ENCODE data around the gene ATP2A1.
"Not testable (repeated sequence)": the region's sequence is repeated elsewhere in the genome, so short reads cannot be mapped to it uniquely, and the experiment has no call there.

Gene ATP2A1

DNA sequence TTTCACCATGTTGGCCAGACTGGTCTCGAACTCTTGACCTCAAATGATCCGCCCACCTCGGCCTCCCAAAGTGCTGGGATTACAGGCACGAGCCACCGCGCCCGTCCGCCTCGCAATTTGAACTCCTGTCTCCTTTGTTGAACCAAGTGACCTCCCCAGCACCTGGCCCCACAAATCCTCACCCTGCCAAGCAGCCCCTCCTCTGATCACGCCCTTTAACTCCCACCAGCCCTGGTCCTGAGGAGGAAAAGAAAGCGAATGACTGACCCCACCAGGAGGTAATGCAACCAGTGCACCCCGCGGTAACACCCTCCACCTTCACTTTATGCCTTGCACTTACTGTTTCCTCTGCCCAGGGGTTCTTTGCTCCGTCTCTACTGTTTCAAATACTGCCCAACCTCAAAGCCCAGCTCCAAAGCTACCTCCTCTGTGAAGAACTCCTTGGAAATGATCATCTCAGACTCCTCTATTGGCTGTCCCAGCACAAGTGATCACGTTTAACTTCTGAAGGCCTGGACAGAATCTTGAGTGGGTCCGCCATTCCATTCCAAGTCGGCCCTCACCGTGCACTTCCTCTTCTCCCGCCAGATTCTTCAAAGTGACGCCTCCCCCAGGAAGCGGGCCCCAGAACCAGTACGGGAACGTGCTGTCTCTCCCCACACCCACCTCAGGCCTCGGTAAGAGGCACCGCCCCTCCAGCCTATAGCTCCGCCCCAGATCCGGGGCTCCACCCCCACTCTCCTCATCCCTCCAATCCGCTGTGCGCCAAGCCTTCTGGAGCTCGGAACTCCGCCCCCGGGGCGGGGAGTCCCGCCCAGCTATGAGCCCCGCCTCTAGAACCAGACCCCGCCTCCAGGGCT, 57.9 kb downstream of the ATP2A1 start:
- DNase-seq (ENCODE audit: low read depth in 2 of 2): peak; percentile 66 to 79

DNA sequence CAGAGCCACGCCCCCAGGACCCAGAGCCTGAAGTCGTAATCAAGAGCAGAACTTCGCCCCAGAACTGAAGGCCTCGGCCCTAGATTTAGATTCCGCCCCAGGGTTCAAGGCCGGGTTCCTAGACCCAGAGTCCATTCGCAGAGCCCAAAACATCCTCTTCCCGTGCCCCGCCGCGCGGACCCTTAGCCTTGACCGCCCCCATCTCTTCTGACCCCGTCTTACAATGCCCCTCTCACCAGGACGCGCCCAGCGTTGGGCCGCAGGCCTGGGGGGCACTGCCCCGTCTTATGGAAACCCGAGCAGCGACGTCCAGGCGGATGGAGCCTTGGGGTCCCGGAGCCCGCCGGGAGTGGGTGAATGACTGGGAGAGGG, 58.5 kb downstream of the ATP2A1 start:
- DNase-seq (ENCODE audit: low read depth in 2 of 2): no peak

DNA sequence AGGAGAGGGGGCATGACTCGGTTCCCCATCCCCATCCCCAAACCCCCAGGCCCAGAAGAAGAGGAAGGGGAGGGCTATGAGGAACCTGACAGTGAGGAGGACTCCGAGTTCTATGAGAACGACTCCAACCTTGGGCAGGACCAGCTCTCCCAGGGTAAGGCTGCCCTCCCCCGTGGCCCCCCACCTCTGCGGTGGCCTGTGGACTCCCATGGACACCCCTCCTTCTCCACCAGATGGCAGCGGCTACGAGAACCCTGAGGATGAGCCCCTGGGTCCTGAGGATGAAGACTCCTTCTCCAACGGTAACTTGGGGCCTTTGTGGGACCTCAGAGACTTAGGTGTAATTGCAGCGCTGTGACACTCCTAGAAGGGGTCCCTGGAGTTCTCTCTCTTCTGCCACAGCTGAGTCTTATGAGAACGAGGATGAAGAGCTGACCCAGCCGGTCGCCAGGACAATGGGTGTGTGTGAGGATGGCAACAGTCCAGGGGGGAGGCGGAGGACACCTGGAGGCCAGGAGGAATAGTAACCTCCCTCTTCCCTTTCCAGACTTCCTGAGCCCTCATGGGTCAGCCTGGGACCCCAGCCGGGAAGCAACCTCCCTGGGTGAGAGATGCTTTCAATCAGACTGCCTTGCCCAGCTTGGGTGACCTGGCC, 59.1 kb downstream of the ATP2A1 start:
- no peak for DNase-seq (ENCODE audit: low read depth in 2 of 2)

DNA sequence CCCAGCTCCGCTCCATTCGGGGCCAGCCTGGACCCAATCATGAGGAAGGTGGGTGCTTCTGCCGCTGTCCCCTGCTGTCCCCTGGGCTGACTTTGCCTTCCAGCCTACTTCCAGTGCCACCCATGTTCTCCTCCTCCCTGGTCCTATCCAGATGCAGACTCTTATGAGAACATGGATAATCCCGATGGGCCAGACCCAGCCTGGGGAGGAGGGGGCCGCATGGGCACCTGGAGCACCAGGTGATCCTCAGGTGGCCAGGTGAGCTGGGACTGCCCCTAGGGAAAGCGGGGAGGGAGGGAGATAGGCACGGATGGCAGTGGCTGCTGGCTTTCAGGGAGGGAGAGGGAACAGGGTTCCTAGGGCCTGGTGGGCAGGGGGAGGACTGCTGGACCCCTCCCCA, 60.4 kb downstream of the ATP2A1 start:
- DNase-seq (ENCODE audit: low read depth in 2 of 2): no peak

DNA sequence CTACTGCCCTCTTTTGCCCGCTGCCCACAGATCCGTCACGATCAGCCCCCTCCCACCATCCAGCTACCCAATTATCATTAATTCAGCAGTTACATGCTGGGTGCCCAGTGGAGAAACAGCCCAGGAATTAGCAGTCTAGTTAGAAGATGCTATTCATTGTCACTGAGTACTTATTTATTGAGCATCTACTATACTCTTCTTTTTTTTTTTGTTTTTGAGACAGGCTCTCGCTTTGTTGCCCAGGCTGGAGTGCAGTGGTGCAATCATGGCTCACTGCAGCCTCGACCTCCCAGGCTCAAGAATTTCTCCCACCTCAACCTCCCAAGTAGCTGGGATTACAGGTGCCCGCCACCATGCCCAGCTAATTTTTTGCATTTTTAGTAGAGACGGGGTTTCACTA, 61.5 kb downstream of the ATP2A1 start:
- DNase-seq (ENCODE audit: low read depth in 2 of 2): not testable (repeated sequence)

DNA sequence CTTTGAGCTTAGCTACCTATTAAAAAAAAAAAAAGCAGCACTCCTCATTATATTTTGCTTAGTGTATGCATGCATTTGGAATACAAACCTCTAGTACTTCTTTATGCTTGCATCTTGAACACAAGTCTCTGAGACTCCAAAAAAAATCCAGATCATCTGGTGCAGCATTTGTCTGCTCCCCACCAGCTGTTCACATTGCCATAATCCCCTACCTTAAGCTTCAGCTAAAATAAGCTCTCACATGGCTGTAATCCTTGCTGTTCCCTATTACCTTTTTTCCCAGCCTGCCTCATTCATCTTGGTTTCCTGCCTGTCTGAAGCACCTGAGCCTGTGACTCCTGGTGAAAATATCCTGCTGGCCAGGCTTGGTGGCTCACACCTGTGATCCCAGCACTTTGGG, 65.0 kb downstream of the ATP2A1 start:
- no peak for DNase-seq (ENCODE audit: low read depth in 2 of 2)

DNA sequence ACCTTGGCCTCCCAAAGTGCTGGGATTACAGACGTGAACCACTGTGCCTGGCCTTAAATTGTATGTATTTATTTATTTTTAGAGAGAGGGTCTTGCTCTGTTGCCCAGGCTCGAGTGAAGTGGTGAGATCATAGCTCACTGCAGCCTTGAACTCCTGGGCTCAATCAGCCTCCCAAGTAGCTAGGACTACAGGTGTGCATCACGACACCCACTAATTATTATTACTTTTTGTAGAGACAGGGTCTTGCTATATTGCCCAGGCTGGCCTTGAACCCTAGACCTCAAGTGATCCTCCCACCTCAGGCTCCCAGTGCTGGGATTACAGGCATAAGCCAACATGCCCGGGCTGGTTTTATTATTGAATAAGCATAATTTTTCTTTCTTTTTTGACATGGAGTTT, 68.4 kb downstream of the ATP2A1 start:
- DNase-seq (ENCODE audit: low read depth in 2 of 2): no peak

DNA sequence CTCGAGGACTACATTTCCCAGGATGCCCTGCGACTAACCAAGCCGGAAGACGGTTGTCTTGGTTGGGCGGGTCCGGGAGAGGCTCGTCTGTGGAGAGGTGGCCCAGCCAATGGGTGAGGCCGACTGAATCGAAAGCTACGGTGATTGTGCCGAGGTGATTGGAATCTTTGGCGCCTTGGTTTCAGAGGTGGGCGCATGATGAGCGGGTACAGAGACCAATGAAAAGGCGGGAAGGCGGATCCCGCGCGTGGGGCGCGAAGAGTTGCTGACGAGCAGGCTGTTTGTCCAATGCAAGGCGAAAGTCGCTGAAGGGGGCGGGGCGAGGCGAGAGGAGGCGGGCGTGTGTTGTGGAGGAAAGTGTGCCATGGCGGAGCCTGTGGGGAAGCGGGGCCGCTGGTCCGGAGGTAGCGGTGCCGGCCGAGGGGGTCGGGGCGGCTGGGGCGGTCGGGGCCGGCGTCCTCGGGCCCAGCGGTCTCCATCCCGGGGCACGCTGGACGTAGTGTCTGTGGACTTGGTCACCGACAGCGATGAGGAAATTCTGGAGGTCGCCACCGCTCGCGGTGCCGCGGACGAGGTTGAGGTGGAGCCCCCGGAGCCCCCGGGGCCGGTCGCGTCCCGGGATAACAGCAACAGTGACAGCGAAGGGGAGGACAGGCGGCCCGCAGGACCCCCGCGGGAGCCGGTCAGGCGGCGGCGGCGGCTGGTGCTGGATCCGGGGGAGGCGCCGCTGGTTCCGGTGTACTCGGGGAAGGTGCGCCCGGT, 72.5 kb downstream of the ATP2A1 start, which contains the start of gene NFATC2IP:
TSS of gene NFATC2IP (plus strand) at position 290 of the 762 bp plus-strand sequence. CDS start at position 365, 75 bp downstream.
- peak; percentile 98 to 99 for DNase-seq (ENCODE audit: low read depth in 2 of 2)

DNA sequence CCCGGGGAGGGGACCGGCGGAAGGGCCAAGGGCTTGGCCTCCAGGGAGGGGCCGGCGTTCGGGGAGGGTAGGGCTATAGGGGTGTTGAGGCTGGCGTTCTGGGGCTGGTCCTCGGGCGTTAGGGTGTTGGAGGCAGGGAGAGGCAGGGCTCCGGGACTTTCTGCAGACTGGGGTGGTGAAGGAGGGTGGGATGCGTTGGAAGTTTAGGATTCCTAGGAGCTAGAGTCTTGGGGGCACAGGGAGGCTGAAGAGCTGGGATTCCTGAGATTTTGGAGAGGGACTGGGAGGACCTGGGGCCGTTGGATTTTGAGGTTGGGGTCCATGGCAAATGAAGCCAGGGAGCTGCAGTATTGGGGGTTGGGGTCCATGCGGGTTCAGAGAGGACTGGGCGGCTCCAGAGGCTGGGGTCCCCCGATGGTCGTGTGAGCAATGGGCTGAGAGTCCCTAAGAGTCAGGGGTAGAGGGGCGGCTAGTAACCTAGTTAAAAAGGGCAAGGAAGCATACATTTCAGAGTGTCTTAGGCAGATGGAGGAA, 73.2 kb downstream of the ATP2A1 start:
- DNase-seq (ENCODE audit: low read depth in 2 of 2): no peak

Data from stimulated activated CD4-positive, alpha-beta T cell treated with anti-CD3 and anti-CD28 coated beads, Interleukin-1b, Interleukin-23, amount 100 ng/mL, for 1 hour (primary cell).